ENCODE data around the gene CLC. TPM values are rescaled to one million over a fixed set of nuclear protein-coding genes. Genes with fewer than 3 reads are reported as not detected.

CLC gene
- total and polyA plus RNA-seq, 11 donors = 0.15 to 8.2 (median 1.2) TPM; not detected in 8

GRCh38 chr19:39738814-39739213, 985 bp upstream of the CLC start:
- H3K4me1 ChIP-seq = no peaks in the 10 kb centered on the region
- H3K36me3 ChIP-seq = no peaks in the 10 kb centered on the region
- no peaks in the 10 kb centered on the region for H3K9me3 ChIP-seq
- WGBS, 4 donors = 41 to 54% (median 53%) methylated on average over 3 of the region's 3 CpGs
- no peak for ATAC-seq
- H3K27ac ChIP-seq = no peak overlapping the region
- intact Hi-C loops (cut with DNase I) = no loop called here
- H3K4me3 ChIP-seq = no peak overlapping the region
- peaks cover 0 to 24% (median 6%) of the 10 kb centered on the region in 9 donors for H3K27me3 ChIP-seq
- TF ChIP-seq CTCF (IDR thresholded peaks at IDR 0.05) (no peak), POLR2A (IDR thresholded peaks at IDR 0.05) (no peak)
- DNase-seq = no peak

GRCh38 chr19:39737351-39737750, 478 bp downstream of the CLC start:
- Histone ChIP-seq H3K4me3 (peak overlapping the region in 1 of 12 donors; percentile 31), H3K27ac (no peak overlapping the region), H3K27me3 (peaks cover 0 to 13% (median 6%) of the 10 kb centered on the region in 9 donors), H3K9me3 (no peaks in the 10 kb centered on the region), H3K36me3 (no peaks in the 10 kb centered on the region), H3K4me1 (no peaks in the 10 kb centered on the region)
- ATAC-seq = no peak
- 63 to 74% (median 67%) methylated on average over 3 of the region's 3 CpGs for WGBS, 4 donors
- DNase-seq = no peak
- TF ChIP-seq CTCF (IDR thresholded peaks at IDR 0.05) = no peak
- no peak for TF ChIP-seq POLR2A (IDR thresholded peaks at IDR 0.05)
- intact Hi-C loops (cut with DNase I) = no loop called here

GRCh38 chr19:39736088-39736487, 1.7 kb downstream of the CLC start:
- Histone ChIP-seq H3K27ac (no peak overlapping the region), H3K4me3 (peak overlapping the region in 1 of 12 donors; percentile 31), H3K27me3 (peaks cover 0 to 13% (median 6%) of the 10 kb centered on the region in 9 donors), H3K4me1 (no peaks in the 10 kb centered on the region), H3K9me3 (no peaks in the 10 kb centered on the region), H3K36me3 (no peaks in the 10 kb centered on the region)
- no peak for ATAC-seq
- no peak for DNase-seq
- 48 to 69% (median 56%) methylated on average over 5 of the region's 5 CpGs for WGBS, 4 donors
- TF ChIP-seq CTCF (IDR thresholded peaks at IDR 0.05) = no peak
- TF ChIP-seq POLR2A (IDR thresholded peaks at IDR 0.05) = no peak
- intact Hi-C loops (cut with DNase I) = no loop called here

GRCh38 chr19:39735688-39736087, 2.1 kb downstream of the CLC start:
- Histone ChIP-seq H3K27ac (no peak overlapping the region), H3K27me3 (peaks cover 0 to 13% (median 6%) of the 10 kb centered on the region in 9 donors), H3K4me1 (no peaks in the 10 kb centered on the region), H3K36me3 (no peaks in the 10 kb centered on the region), H3K9me3 (no peaks in the 10 kb centered on the region), H3K4me3 (peak overlapping the region in 1 of 12 donors; percentile 31)
- TF ChIP-seq POLR2A (IDR thresholded peaks at IDR 0.05) = no peak
- intact Hi-C loops (cut with DNase I) = no loop called here
- no peak for ATAC-seq
- no peak for DNase-seq
- WGBS, 4 donors = 33 to 61% (median 49%) methylated on average over 3 of the region's 3 CpGs

GRCh38 chr19:39733841-39734240, 4.0 kb downstream of the CLC start:
- 68 to 84% (median 79%) methylated on average over 2 of the region's 2 CpGs for WGBS, 4 donors
- intact Hi-C loops (cut with DNase I) = no loop called here
- no peak for TF ChIP-seq POLR2A (IDR thresholded peaks at IDR 0.05)
- no peak for TF ChIP-seq CTCF (IDR thresholded peaks at IDR 0.05)

More at GRCh38 chr19:39733841-39734240, 4.0 kb downstream of the CLC start:
- ATAC-seq = no peak
- Histone ChIP-seq H3K9me3 (no peaks in the 10 kb centered on the region), H3K36me3 (no peaks in the 10 kb centered on the region), H3K4me1 (no peaks in the 10 kb centered on the region), H3K4me3 (no peak overlapping the region), H3K27ac (no peak overlapping the region), H3K27me3 (peaks cover 0 to 11% (median 0%) of the 10 kb centered on the region in 9 donors)
- DNase-seq = no peak

Data from heart left ventricle (tissue), 16 donors.